ENCODE data around the gene SMPD3.

The SMPD3 gene

DNA sequence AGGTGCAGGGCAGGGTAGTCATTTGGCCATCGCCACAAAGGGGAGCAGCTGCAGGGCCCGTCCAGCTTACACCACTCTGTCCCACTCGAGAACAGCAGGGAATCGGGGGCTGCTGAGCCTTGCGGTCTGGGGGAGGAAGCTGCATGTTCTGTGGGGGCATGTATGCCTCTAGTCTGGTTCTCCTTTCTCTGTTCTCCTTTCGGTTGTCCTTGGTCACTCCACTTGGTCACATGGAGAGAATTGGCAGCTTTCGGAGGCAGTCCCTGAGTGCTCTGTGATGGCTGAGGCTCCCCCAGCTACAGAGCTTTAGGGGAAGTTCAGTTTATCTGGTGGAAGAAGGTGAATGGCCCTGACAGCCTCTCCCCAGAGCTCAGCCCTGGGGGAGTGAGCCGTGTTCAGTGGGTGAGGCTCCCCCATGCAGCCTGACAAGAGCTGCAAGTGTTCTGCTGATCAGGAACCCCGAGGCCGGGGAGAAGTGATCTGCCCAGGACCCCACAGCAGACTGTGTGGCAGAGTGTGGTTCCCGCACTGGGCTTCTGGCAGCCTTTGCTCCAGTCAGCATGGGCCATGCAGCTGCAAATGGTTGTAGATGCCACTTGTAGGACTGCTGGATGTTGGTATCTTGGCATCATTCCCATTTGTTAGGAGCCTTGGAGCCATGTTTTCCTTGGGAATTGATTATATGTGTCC lies 22.3 kb upstream of the SMPD3 start:
- no peak for DNase-seq

DNA sequence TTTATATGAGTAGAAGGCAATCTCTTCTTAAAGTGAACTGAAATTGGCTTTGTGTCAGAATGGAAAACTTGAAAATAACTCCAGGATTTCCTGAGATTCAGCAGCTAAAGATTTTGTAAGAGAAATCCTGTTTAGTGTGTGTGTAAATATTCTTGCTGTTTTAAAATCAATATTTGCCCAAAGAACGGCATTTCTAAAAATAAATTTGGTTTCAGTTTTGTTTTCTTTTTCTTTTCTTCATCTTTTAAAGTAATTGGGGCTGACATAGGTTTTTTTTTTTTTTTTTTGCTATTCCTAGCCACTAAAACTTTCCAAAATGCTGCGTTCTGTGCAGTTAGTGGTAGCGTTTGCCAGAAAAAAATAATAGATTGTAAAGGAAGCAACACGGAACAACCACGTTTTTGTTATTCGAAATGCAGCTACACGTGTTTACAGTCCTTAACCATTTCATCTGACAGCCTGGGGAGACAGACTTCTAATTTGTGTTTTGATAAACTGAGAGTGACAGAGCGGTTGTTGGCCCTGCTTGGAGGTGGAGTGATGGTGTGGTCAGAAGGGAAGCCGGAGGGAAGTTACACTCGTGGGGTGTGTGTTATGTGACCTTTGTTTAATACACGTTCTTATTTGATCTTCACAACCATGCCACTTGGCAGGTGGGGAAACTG lies 21.6 kb upstream of the SMPD3 start:
- no peak for DNase-seq

DNA sequence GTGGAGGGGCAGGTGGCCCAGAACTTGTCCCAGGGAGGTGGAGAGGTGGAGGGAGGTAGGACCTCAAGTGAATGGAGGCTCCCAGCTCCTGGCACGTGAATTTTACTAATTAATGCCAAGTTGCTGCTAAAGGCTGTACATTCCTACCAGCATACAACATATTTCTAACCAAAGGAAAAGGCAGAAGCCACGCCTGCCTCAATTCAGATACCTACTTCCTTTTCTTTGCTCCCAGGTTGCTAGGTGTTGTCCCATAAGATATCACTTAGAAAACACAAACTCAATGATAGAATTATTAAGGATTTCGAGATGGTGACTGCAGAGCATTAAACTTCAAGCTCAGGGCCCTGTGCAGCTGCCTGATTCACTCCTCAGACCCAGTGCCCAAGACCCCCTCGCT lies 20.5 kb upstream of the SMPD3 start:
- no peak for DNase-seq

DNA sequence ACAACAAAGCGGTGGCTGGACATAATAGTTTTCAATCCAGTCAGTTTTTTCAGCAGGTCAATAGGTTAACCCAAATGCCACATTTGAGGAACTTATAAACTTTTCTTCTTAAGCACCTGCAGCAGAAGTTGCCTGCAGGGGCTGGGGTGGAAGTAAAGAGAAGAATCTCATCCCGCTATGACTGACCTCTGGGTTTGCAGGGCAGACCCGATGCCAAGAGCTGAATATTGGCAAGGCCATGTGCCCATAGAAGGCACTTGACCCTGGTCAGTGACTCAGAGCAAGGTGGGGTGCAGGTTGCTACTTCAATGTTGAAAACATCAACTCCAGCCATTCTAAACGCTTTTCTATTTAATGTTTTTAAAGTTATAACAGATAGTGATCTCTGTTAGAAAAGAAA lies 17.9 kb upstream of the SMPD3 start:
- no peak for DNase-seq

DNA sequence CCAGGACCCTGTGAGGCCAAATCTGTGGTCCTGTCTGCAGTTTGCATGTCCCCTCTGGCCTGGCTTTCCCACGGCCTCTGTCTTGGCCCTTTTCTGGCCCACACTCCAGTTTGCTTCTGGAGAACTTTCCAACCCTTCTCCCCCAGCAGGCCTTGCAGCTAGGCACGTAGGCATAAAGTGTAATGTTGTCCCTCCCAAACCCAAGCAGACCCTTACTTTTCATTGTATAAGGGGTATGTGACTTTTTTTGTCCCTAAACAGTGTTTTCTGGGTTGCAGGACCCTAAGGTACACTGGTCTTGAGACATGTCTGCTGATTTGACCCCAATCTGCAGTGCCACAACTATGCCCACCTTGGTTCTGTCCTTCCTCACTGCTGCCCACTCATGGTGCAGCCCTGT lies 15.6 kb upstream of the SMPD3 start:
- DNase-seq: no peak

DNA sequence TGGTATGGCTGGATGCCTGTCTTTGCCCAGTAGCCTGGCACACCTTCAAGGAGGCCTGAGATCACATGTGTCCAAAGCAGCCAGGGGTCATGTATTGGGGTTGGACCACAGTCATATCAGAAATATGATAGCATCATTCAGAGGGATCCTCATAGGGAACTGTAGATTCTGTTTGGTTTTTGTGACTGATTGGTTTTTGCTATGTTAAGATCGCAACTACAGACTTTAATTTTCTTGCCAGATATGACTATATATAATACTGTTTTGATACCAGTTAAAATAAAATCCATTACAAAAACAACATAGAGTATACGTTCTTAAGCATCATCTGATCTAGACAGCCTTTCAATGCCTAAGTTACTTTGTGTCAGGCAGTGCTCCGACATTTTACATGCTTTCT lies 11.8 kb upstream of the SMPD3 start:
- DNase-seq: no peak

DNA sequence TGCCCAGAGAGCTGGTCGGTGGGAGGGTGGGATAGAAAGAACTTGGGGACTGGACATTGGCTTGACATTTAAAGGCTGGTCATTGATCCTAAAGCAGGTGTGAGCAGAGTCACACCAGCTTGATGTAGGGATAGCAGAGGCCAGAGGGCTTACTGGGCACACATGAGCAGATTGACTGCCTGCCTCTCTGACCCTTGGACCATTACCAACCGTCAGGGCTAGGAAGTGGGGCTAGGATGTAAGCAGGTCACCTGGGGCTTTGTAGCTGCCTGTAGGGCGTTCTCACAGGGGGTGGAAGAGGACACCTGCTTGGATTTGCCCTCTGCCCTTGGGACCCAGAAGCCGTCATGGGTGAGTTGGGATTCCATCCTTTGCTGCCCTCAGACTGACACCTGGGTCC lies 11.1 kb upstream of the SMPD3 start:
- DNase-seq: no peak

DNA sequence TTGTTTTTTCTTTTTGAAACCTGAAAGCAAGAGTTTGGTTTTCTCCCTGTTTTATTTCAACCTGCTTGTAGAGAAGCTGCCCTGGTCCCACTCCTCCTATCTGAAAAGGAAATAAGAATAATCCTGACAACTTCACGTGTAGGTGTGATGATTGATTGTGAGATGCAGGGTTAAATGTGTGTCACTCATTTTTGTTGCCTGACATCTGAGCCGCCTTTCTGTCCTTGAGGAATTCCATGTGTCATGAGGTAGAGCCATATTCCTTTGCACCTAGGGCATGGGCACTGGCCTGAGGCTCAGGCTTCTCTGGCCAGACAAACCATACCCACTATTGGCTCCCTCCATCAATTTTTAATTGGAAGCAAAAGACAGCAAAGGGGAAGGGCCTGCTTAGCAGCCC lies 10.2 kb upstream of the SMPD3 start:
- DNase-seq: no peak

DNA sequence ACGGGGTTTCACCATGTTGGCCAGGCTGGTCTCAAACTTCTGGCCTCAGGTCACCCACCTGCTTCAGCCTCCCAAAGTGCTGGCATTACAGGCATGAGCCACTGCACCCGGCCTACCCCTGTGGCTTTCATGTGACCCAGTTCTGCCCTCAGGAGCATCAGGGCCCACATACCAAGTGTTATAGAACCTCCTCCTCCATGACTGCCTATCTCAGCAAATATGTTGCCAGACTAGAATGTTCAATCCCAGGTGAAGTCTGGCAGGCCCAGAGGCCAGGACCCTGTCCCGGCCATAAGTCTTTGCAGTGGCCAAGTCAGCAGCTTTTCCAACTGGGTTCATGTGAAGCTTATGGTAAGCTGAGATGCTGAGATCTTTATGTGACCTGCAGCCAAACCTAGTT lies 9.8 kb upstream of the SMPD3 start:
- no peak for DNase-seq

DNA sequence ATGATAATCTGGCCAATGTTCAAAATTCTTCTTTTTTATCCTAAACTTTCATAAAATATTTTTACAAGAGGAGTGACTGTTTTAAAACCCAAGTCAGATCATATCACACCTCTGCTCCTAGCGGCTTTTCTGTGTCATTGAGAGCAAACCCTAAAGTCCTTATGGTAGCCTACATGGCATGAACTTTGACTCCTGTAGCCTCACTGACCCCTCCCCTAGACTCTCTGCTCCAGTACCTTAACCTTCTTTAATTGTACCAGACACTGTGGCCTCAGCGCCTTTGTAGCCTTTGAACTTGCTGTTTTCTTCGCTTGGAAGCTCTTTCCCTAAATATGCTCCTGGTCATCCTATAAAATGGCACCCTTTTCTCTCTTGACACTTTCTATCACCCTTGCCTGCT lies 7.3 kb upstream of the SMPD3 start:
- DNase-seq: no peak

DNA sequence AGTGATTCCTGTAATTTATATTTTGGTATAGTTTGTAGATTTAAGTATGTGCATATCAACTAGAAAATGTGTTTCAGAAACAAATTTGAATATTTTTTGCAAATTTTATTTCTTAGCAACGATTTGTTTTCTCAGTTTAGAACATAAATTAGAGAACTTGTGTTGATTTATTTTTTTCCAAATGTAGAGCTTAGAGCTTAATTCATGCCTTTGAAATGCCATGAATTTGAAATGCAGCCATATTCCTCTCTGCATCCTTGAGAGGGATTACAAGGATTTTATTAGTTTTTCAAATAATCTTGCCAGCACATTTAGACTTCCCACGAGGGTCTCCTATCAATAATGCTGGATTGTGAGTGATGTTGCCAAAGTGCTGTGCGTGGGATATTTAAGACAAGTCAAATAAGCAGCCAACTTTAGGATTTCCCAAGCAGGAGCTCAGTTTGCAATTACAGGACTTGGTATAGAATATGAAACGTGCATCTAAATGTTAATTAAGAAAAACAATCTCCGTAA lies 6.7 kb upstream of the SMPD3 start:
- DNase-seq: no peak

DNA sequence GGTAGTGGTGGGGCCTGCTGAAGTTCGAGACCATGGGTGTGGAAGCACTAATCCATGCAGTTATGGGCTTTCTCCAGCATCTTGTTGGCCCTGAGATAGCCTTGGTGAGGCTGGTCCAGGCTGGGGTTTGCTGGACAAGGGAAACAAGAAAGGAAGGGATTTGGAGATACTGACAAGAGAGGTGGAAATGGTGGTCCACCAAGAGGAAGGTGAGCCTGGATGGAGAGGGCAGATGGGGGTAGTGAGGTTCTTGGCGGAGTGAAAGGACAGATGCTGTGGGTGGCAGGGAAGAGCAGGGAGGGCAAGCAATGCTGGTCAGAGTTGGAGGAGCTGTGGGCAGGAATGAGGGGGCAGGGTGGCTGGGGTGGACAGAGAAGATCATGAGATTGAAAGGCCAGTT lies 5.5 kb upstream of the SMPD3 start:
- no peak for DNase-seq

DNA sequence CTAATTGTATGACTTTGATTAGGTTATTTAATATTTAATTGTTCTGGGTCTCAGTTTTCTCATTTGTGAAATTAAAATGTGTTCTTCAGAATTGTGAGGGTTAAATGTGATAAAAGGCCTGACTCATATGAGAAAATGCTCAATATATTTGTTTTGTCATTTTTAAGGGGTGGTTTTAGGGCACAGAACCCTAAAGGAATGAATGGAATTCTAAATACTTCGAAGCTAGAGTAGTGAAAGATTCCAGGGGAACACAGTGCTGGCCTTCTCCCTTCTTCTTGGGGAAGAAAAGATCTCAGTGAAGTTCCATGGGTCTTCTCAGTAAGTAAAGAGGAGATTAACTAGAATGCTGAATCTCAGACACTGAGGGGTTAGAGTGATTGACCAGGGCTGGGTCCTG lies 3.9 kb upstream of the SMPD3 start:
- no peak for DNase-seq

DNA sequence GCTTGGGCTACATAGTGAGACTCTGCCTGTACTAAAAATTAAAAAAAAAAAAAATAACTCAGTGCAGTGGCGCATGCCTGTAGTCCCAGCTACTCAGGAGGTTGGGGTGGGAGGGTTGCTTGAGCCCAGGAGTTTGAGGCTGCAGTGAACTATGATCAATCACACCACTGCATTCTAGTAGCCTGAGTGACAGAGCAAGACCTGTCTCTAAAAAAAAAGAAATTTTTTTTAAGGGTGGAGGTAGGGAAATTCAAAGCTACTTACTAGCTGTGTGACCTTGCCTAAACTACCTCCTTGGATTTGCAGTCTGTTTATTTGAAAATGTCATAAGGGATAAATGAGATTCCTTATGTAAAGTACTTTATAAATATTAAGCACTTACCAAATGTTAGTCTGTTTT lies 3.4 kb upstream of the SMPD3 start:
- DNase-seq: no peak

DNA sequence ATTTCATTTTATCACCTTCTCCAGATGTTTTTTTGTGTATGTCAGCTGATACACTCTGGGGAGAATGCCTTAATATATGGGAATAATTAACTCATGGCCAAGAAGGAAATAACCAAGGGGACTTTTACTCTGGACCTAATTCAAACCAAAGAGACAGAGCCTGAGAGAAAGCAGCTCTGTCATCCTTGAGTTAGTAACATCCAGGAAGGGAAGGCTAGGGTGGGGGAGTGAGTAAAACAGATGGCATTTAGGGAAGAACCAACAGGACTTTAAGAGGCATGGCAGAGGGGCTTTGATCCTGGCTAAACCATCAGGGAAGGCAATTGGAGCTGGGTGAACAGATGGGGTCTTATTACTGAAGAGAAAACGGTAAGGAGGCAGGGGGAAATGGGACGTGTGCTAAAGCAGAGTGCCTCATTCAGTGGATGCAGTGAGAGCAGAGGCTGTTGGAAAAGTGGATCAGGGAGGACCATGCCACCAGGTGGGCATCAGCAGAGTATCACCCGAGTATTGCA lies 2.5 kb upstream of the SMPD3 start:
- peak; percentile 84 for DNase-seq

DNA sequence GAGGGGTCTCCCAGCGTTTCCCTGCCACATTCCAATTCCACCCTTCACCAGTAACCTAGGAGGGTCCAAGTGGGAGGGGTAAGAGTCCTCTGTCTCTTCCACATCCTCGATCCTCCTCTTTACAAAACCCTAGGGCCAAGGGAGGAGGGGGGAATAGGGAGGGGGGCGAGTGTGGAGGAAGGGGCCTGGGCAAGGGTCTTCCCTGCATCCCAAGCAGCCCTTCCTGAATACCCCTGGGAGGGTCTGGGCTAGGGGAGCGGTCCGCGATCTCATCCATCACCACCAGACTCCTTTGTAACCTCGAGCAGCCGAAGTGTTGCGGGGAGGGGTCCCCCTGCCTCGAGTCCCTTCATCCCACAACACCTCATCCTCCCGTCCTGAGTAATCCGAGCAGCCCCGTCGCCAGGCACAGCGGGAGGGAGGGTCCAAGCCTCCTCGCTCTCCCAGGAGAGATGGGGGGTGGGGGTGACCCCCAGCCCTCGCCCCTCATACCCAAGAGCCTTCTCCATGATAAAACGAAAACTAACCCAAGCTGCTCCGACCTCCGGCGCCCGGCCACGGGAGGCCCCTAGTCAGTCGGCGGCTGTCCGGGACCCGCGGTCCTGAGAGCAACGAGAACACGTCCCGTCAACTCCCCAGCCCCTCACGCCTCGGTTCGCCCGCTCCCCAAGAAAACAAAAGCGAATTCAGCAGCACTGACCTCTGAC lies 502 bp downstream of the SMPD3 start:
- DNase-seq: no peak

DNA sequence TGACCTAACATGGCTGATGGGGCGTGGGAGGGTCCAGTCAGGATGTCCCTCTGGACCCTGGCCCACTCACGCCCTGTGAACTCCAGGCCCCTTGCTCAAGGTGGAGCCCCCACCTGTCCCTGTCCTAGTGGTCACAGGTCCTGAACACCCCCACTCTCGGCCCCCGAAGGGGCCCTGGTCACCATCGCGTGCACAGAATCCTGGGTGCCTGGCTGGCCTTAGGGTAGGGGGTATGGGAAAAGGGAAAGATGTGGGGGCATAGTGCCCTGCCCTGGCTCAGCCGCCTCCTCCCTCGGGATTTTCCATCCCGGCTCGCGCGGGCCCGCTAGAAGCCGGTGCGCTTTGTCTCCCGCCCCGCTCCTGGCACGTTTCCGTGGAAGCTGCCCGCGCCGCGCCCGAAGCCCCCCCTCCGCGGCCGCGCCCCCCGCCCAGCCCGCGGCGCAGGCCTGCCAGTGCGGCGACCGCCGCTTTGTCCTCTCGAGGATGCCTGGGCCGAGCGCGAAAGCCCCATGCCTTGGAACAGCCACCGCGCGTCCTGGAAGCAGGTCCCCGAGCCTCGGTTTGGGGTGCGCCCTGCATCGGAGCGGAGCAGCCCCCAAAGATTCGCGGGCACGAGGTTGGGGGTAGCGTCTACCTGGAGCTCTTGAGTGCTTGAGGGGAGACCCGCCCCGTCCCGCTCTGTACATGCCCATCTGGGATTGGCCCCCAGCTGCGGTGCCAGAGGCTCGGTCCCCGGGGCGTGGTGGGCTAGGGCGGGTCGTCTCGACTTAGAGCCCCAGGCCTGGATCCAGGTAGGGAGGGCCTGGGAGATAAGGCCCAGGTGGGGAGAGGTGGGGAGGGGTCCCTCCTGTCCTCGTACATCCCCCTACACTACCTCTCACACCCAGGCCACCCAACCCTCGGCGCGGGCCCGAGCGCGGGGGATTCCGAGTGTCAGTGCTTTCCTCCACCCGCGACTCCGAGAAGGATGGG lies 1.3 kb downstream of the SMPD3 start:
- no peak for DNase-seq

DNA sequence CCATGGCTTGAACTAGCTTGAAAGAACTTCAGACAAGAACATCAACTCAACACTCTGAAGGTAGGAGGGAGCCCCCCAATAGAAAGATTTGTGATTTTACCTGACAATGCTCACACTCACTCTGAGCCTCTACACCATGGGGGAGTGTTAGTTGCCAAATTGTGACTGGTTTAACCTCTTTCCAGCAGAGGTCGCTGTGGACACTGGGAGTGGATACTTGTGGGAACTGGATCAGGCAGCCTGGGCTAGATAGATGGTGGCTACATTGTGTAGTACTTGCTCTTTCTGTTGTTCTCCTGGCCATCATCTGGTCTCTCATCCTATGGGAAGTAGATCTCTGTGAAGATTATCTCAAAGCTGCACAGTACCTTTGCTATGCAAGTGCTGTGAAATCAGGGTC lies 2.9 kb downstream of the SMPD3 start:
- DNase-seq: peak; percentile 46

DNA sequence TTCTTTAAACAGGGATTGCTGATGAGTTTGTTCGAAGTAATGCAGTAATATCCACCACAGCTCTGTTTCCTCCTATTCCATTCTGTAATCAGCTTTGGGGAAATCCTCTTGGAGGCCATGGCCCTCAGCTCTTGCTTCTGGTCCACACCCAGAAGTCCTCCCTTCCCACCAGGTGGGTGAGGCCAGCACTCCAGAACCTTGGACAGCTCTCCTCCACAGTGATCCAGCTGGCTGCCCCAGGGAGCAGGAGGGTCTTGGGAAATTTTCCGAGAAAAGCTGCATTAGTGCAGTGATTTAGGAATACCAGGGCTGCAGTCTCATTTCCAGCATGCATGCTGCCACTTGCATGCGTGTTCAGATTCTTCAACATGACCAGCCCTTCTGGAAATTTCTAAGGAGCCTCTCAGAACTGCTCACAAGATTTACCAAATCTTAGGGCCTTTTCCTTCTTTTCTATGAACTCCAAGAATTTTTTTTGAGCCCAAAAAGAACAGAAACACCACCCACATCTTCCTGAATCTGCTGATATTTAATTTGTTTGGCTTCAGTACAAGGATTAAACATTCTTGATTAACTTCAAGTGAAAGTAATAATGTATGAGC lies 4.2 kb downstream of the SMPD3 start:
- no peak for DNase-seq

DNA sequence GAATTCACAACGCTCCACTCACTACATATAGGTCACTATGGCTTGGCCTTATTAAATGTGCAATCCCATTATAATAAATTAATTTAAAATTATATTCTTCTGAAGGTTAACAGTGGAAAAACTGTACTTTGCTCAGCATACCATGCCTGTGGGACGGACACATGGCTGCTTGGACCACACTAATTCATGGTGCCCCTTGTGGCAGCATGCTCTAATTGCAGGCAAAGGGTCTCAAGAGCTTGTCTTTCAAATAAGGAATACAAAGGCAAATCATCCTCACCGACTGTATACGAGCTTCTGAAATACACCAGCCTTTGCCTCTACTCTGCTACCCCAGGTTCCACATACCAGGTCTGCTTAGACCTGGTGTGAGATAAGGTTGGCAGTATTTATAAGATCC lies 11.7 kb downstream of the SMPD3 start:
- no peak for DNase-seq

DNA sequence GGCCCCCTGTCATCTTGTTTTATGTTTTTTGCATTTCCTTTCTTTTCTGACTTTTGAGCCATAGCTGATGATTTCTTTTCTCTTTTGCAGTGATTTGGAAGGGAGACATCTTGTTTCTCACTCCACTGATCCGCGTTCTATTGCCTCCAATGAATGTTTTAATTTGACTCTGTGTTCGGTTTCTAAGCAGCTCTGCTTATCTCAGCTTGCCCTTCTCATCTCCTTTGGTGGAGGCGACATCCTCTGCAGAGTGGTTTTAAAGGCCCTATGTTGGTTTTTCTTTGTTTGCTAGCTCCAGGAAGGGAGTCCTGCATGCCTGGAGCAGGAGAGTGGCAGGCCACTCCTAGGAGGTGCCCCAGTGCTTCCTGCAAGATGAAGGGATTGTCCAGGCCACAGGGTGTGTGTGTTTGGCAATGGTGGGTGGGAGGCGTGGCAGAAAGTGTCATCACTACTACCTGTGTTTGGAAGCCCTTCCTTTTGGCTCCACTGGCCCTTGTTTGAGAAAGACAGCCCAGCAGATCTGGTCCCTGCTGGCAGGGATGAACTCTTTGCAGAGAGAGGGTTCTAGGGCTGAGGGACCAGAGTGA lies 13.6 kb downstream of the SMPD3 start:
- no peak for DNase-seq

DNA sequence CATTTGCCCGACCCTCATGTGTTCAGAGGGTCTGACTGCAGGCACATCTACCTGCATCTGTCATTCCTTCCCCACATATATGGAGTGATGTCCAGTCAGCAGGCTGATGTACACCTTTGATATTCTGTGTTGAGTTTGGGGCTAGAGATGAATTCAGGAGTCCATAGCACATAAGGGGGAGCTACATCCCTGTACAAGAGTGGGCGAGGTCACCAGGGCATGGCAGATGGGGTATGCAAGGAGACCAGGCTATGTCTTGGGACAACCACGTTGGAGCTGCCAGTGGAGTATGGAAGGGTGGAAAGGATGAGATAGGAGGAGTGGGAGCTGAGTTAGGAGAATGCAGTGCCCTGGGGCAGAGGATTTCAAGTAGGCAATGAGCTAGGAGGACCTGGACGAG lies 15.0 kb downstream of the SMPD3 start:
- no peak for DNase-seq

All from DMS 273 treated with DMSO at 0.1 percent for 48 hours (cell line).